Measurements from ENCODE around the gene IGFL2.

- TF ChIP-seq CTCF (IDR thresholded peaks at IDR 0.05; ENCODE audit: insufficient read depth, low read depth, low read length) (no peak), EZH2 (IDR thresholded peaks at IDR 0.05; ENCODE audit: insufficient read depth, low read length) (no peak)
These were observed 785 bp upstream of the IGFL2 start for GRCh38 chr19:46147166-46147740.

All from astrocyte (in vitro differentiated cells and primary cell).